BJ (cell line): ENCODE results near the gene GRAMD1B. TPM values are rescaled to one million over a fixed set of nuclear protein-coding genes. Genes with fewer than 3 reads are reported as not detected.

Experiments used
- CTCF ChIA-PET: fragments of 350-600 bp; formaldehyde crosslinking; extraction: SDS; loops from one replicate; lab custom pipeline; 2021; ENCODE audit warnings: antibody characterized with exemption, inconsistent platforms; lab: Yijun Ruan, JAX
- POLR2A ChIA-PET: fragments of 300-600 bp; sonication (Branson Sonifier 250); formaldehyde crosslinking; extraction: SDS; loops from one replicate; lab custom pipeline; 2021; ENCODE audit warnings: antibody characterized with exemption; lab: Charles Lee
- DNase-seq: peaks from one replicate; pipeline ENCODE4 v3.0.0-alpha.2; 2011; ENCODE audit warnings: low read depth
- H3K27me3 ChIP-seq: 2 replicates; pipeline ENCODE4 v1.6.0; 2011; ENCODE audit warnings: low read length; ENCODE audit not compliant: control insufficient read depth, insufficient read depth
- H3K36me3 ChIP-seq: 2 replicates; pipeline ENCODE4 v1.5.1; 2011; ENCODE audit warnings: low read length; ENCODE audit not compliant: control insufficient read depth, insufficient read depth
- H3K4me3 ChIP-seq: 2 replicates; pipeline ENCODE4 v1.5.1; 2011; ENCODE audit warnings: low read depth, mild to moderate bottlenecking, control low read depth, low read length
- polyA plus RNA-seq: library from polyadenylated mRNA; depleted of rRNA; stranded (reverse); fragments of >200 nt; gene quantifications from 2 replicates; pipeline ENCODE4 v1.2.3, GENCODE V29; 2011
- TF ChIP-seq, protein P1 (sequence below): IDR thresholded peaks from 2 replicates; pipeline ENCODE4 v1.5.1; 2011; ENCODE audit warnings: low read depth, mild to moderate bottlenecking, control low read depth, inconsistent platforms, low read length, moderate library complexity; ENCODE audit not compliant: insufficient read depth

GRAMD1B gene
- polyA plus RNA-seq, 1 experiment = 11.7 TPM

GRCh38 chr11:123527526-123527925, 97.5 kb downstream of the GRAMD1B start:
- Histone ChIP-seq H3K4me3 (no peak overlapping the region), H3K27me3 (no peaks in the 10 kb centered on the region), H3K36me3 (no peaks in the 10 kb centered on the region)
- DNase-seq = no peak
- TF ChIP-seq, protein P1, sequence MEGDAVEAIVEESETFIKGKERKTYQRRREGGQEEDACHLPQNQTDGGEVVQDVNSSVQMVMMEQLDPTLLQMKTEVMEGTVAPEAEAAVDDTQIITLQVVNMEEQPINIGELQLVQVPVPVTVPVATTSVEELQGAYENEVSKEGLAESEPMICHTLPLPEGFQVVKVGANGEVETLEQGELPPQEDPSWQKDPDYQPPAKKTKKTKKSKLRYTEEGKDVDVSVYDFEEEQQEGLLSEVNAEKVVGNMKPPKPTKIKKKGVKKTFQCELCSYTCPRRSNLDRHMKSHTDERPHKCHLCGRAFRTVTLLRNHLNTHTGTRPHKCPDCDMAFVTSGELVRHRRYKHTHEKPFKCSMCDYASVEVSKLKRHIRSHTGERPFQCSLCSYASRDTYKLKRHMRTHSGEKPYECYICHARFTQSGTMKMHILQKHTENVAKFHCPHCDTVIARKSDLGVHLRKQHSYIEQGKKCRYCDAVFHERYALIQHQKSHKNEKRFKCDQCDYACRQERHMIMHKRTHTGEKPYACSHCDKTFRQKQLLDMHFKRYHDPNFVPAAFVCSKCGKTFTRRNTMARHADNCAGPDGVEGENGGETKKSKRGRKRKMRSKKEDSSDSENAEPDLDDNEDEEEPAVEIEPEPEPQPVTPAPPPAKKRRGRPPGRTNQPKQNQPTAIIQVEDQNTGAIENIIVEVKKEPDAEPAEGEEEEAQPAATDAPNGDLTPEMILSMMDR = no peak
- ChIA-PET CTCF (interaction anchor here (0.7 to 2.8 kb wide), 6 partner anchors 11 to 49 kb away, joined by 3 to 8 read pairs (median 4); no protein-coding TSS in a partner anchor), POLR2A (no interaction called here)

- ChIA-PET CTCF (interaction anchor here (0.7 to 2.8 kb wide), 5 partner anchors 9 to 49 kb away, joined by 3 to 8 read pairs (median 4); no protein-coding TSS in a partner anchor), POLR2A (no interaction called here)
- DNase-seq = no peak
- no peaks in the 10 kb centered on the region for H3K36me3 ChIP-seq
- H3K4me3 ChIP-seq = no peak overlapping the region
- no peaks in the 10 kb centered on the region for H3K27me3 ChIP-seq
- TF ChIP-seq, protein P1 = no peak
These were observed 97.9 kb downstream of the GRAMD1B start for GRCh38 chr11:123527947-123528346.

DNA sequence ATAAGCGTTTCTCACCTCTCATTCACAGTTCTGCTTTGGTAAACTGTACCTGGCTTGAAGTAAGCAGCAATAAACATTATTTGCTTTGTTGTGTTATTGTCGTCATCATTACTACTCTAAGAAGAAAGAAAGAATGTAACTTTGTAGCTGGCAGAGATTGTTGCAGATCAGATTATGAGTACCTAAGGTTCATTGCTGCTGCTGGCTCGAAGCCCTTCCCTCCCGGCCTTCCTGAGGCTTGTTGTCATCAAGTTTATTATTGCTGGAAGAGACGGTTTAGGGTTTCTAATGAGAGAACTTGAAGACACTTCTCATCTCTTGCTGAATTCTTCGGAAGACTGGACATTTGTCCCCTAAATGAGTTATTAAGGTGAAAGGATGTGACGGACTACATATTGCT, 101.3 kb downstream of the GRAMD1B start:
- ChIA-PET POLR2A (no interaction called here), CTCF (interaction anchor here (0.6 to 2.1 kb wide), 2 partner anchors 46 to 87 kb away, joined by 4 to 7 read pairs; no protein-coding TSS in a partner anchor)
- TF ChIP-seq, protein P1 = no peak
- no peaks in the 10 kb centered on the region for H3K36me3 ChIP-seq
- H3K4me3 ChIP-seq = no peak overlapping the region
- H3K27me3 ChIP-seq = no peaks in the 10 kb centered on the region
- no peak for DNase-seq

DNA sequence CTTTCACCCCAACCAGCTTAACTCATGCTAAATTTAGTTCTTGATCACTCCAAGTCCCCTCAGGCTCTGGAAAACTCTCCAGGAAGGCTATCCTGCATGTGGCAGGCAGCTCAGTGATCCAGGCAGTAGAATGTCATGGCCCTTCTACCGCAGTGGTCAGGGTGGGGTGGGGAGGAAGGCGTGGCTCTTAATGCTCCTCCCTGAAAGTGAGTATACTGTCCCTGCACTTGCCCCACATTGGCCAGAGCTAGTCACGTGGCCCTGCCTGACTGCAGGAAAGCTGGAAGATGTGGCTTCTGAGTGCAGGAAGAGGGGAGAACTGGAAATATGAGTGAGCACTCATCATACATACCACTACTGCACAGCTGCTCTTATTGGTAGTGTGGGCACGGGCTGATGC, 102.1 kb downstream of the GRAMD1B start:
- CTCF ChIA-PET = interaction anchor here (1.1 to 1.8 kb wide), 2 partner anchors 23 kb away, joined by 3 to 5 read pairs; no protein-coding TSS in a partner anchor
- H3K4me3 ChIP-seq = no peak overlapping the region
- H3K27me3 ChIP-seq = no peaks in the 10 kb centered on the region
- H3K36me3 ChIP-seq = no peaks in the 10 kb centered on the region
- no peak for DNase-seq
- TF ChIP-seq, protein P1 = no peak
- POLR2A ChIA-PET = no interaction called here

- ChIA-PET CTCF (interaction anchor here (1.2 to 1.9 kb wide), 3 partner anchors 13 to 45 kb away, joined by 4 to 6 read pairs (median 4); no protein-coding TSS in a partner anchor), POLR2A (no interaction called here)
- TF ChIP-seq, protein P1 = no peak
- Histone ChIP-seq H3K4me3 (no peak overlapping the region), H3K36me3 (no peaks in the 10 kb centered on the region), H3K27me3 (no peaks in the 10 kb centered on the region)
- no peak for DNase-seq
These were observed 105.3 kb downstream of the GRAMD1B start for GRCh38 chr11:123535401-123535800.
